Gastroesophageal sphincter (tissue), 4 donors: ENCODE results near the gene FAM131B. TPM values are rescaled to one million over a fixed set of nuclear protein-coding genes. Genes with fewer than 3 reads are reported as not detected.

Experiments
- ATAC-seq: fragments of 150-250 bp; one replicate; pipeline ENCODE4 v1.9.1; 2016; ENCODE audit warnings: mild to moderate bottlenecking, moderate library complexity
- H3K27ac ChIP-seq, 4 donors: fragments of 200-600 bp; sonication (generic) in 3 of 4; 1 replicate in 3 of 4; 2 replicates in 1 of 4; pipeline ENCODE4 v1.5.1; 2016 to 2019
- H3K27me3 ChIP-seq: fragments of 200-600 bp; sonication (generic); one replicate; pipeline ENCODE4 v1.5.1; 2019
- H3K36me3 ChIP-seq, 2 donors: fragments of 200-600 bp; sonication (generic); one replicate each; pipeline ENCODE4 v1.5.1; 2019; ENCODE audit warnings: control low read depth in 1 of 2
- H3K4me1 ChIP-seq, 3 donors: fragments of 200-600 bp; sonication (generic); 1 replicate in 2 of 3; 2 replicates in 1 of 3; pipeline ENCODE4 v1.5.1; 2016 to 2019; ENCODE audit warnings: control low read depth in 2 of 3
- H3K4me3 ChIP-seq, 2 donors: fragments of 200-600 bp; sonication (generic); one replicate each; pipeline ENCODE4 v1.5.1; 2019; ENCODE audit warnings: mild to moderate bottlenecking in 1 of 2, moderate library complexity in 1 of 2
- H3K9me3 ChIP-seq, 3 donors: fragments of 200-600 bp; sonication (generic); one replicate each; pipeline ENCODE4 v1.5.1; 2017 to 2019; ENCODE audit warnings: control low read depth in 2 of 3
- EP300 ChIP-seq: sonication (generic); formaldehyde crosslinking; IDR thresholded peaks from one replicate; pipeline ENCODE4 v1.6.1; 2017; ENCODE audit warnings: antibody characterized with exemption, mild to moderate bottlenecking
- POLR2A ChIP-seq, 2 donors: fragments of 450-650 bp; IDR thresholded peaks; one replicate each; pipeline ENCODE4 v1.6.1; 2017; ENCODE audit warnings: antibody characterized with exemption in 2 of 2, mild to moderate bottlenecking in 2 of 2, moderate library complexity in 1 of 2
- POLR2AphosphoS5 ChIP-seq: sonication (generic); formaldehyde crosslinking; IDR thresholded peaks from one replicate; pipeline ENCODE4 v1.6.1; 2017; ENCODE audit warnings: antibody characterized with exemption
- WGBS, 2 donors: methylation state at CpG; one replicate each; pipeline ENCODE4 v1.1.5; 2018; ENCODE audit warnings: low coverage in 1 of 2; 5-methylcytosine and 5-hydroxymethylcytosine counted together
- total RNA-seq, 4 donors: library from RNA; depleted of rRNA; stranded (reverse); fragments of >200 nt; gene quantifications; one replicate each; pipeline ENCODE4 v1.1.0, GENCODE V29; 2016
- TF ChIP-seq, protein P1 (sequence below), 4 experiments: fragments of 200-600 bp in 2 of 4; fragments of 450-650 bp in 2 of 4; sonication (generic) in 1 of 4; IDR thresholded peaks; one replicate each; pipeline ENCODE4 v1.5.1; 2017 to 2019; ENCODE audit warnings: antibody characterized with exemption in 4 of 4, mild to moderate bottlenecking in 2 of 4, moderate library complexity in 2 of 4

Gene FAM131B
- total RNA-seq, 4 donors from 2014 or later: 0.31 to 2.4 (median 1.2) TPM

DNA sequence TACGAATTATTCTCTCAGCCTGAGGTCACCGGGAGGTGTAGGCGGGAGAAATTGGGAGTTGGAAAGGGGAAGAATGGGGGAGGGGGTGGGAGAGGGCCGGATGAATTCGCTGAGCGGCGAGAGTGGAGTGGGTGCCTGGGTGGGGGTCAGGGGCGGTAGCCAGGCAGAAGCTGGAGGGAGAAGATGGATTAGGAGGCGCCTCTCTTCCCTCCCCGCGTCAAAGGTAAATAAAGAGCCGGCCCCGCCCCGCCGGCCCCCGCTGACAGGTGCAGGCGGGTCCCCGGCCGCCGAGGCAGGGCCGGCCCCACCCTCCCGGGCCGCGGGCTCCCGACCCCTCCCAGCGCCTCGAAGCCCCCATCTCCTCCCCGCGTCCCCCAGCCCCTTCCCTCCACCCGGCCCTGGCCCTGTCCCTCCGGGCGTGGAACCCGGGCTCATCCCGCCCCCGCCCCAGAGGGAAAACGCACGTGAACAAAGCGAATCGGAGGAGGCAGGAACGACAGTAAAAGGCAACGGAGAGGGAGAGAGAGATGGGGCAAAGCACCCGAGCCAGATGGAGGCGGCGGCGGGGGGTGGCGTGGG is 872 bp downstream of the FAM131B start:
- TF ChIP-seq EP300 (no peak), POLR2AphosphoS5 (no peak), POLR2A (IDR thresholded peaks at IDR 0.05) (no peak)
- TF ChIP-seq, protein P1, sequence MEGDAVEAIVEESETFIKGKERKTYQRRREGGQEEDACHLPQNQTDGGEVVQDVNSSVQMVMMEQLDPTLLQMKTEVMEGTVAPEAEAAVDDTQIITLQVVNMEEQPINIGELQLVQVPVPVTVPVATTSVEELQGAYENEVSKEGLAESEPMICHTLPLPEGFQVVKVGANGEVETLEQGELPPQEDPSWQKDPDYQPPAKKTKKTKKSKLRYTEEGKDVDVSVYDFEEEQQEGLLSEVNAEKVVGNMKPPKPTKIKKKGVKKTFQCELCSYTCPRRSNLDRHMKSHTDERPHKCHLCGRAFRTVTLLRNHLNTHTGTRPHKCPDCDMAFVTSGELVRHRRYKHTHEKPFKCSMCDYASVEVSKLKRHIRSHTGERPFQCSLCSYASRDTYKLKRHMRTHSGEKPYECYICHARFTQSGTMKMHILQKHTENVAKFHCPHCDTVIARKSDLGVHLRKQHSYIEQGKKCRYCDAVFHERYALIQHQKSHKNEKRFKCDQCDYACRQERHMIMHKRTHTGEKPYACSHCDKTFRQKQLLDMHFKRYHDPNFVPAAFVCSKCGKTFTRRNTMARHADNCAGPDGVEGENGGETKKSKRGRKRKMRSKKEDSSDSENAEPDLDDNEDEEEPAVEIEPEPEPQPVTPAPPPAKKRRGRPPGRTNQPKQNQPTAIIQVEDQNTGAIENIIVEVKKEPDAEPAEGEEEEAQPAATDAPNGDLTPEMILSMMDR (IDR thresholded peaks at IDR 0.05): no peak
- H3K36me3 ChIP-seq: no peaks in the 10 kb centered on the region
- ATAC-seq: no peak
- H3K4me1 ChIP-seq: peaks cover 0 to 20% (median 8%) of the 10 kb centered on the region in 3 donors
- 3 to 6% methylated on average over 15 to 17 of the region's 46 CpGs for WGBS, 2 donors
- H3K27me3 ChIP-seq: peaks cover 58% of the 10 kb centered on the region
- peak overlapping the region in 1 of 4 donors; percentile 33 for H3K27ac ChIP-seq
- peak overlapping the region; percentile 39 to 72 for H3K4me3 ChIP-seq
- no peaks in the 10 kb centered on the region for H3K9me3 ChIP-seq

DNA sequence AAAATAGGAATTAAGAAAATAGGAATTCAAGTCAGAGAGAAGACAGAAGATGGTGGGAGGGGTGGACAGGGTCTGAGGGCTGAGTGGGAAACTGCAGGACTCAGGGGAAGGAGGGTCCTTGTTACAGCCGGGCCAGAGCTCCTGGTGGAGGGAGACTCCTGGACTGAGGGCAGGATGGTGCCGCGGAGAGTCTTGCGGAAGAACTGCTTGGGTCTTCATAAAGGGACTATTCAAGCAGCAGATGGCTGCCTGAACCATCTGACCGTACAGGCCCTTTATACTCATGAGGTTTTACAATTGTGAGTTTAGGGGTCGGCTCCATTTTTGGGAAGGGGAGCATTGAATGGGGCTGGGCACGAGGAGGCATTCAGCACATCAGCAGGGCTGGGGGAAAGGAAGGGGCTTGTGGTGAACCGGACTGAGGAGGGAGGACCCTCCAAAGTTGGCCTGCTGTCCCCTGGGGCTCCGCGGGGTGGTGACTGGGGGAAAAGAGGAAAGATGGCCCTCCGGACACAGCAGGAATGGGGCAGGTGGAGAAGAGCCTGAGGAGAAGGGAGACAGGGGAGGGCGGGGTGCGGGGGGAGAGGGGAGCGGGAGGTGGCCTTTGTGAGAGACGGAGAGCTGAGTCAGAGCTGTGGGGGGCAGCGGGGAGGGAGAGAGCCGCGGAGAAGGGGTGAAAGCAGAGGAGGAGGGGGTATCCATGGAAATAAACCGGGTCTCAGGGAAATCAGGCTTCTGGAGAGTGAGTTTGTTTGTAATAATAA is 1.5 kb downstream of the FAM131B start:
- 42 to 48% methylated on average over 10 to 18 of the region's 19 CpGs for WGBS, 2 donors
- H3K4me1 ChIP-seq: peaks cover 0 to 20% (median 8%) of the 10 kb centered on the region in 3 donors
- no peaks in the 10 kb centered on the region for H3K36me3 ChIP-seq
- peaks cover 63% of the 10 kb centered on the region for H3K27me3 ChIP-seq
- H3K4me3 ChIP-seq: no peak overlapping the region
- H3K9me3 ChIP-seq: no peaks in the 10 kb centered on the region
- ATAC-seq: no peak
- TF ChIP-seq POLR2AphosphoS5 (no peak), EP300 (no peak), POLR2A (IDR thresholded peaks at IDR 0.05) (no peak)
- TF ChIP-seq, protein P1 (IDR thresholded peaks at IDR 0.05): no peak
- no peak overlapping the region for H3K27ac ChIP-seq

DNA sequence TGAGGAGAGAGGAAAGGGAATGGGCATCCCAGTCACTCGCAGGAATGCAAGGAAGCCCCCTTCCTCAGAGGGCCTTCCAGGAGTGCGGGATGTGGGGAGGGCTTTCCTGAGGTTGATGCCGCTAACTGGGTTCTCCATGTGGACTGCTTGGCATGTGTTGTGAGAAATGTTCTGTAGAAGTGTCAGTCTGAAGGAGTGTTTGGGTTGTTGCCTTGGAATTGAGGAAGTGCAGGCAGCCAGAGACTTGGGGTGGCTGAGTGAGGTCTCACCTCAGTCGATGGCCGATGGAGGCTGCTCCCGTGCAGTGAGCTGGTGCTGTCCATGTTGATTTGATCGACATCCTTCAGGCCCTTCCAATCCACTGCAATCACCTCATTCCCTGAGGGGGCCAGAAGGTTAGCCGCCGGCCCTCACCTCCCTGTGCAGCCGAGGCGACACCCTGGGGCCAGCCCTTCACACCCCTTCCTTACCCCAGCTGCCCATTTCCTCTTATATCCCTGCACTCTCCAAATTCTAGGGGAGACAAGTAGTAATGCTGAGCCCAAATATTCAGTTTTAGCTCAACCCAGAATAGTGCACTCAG is 2.7 kb downstream of the FAM131B start:
- H3K27me3 ChIP-seq: peaks cover 60% of the 10 kb centered on the region
- 73 to 92% methylated on average over 2 to 11 of the region's 11 CpGs for WGBS, 2 donors
- no peaks in the 10 kb centered on the region for H3K36me3 ChIP-seq
- H3K27ac ChIP-seq: no peak overlapping the region
- no peak overlapping the region for H3K4me3 ChIP-seq
- H3K9me3 ChIP-seq: no peaks in the 10 kb centered on the region
- ATAC-seq: no peak
- TF ChIP-seq POLR2A (IDR thresholded peaks at IDR 0.05): no peak
- peaks cover 0 to 20% (median 8%) of the 10 kb centered on the region in 3 donors for H3K4me1 ChIP-seq

DNA sequence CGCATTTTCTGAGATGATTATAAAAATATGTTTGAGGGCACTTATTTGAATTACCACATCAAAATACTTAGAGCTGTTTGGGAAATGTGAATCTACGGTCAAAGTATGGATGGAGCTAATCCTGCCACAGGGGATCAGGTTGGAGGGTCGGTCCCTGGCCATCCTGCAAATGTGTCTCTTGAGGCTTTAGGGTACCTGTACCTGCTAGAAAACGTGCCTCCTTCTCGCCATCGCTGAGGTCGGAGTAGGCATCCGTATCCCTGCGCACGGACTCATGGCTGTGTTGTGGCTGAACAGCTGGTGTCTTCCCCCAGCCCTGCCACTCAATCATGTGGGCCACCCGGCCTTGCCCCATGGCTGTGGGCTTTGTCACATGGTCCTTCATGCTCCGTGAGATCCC is 3.9 kb downstream of the FAM131B start:
- no peaks in the 10 kb centered on the region for H3K36me3 ChIP-seq
- peaks cover 55% of the 10 kb centered on the region for H3K27me3 ChIP-seq
- no peaks in the 10 kb centered on the region for H3K9me3 ChIP-seq
- TF ChIP-seq POLR2AphosphoS5 (no peak), POLR2A (IDR thresholded peaks at IDR 0.05) (no peak), EP300 (no peak)
- TF ChIP-seq, protein P1 (IDR thresholded peaks at IDR 0.05): no peak
- H3K4me1 ChIP-seq: peaks cover 0 to 20% (median 8%) of the 10 kb centered on the region in 3 donors
- H3K4me3 ChIP-seq: no peak overlapping the region
- ATAC-seq: no peak
- 97 to 100% methylated on average over 3 to 10 of the region's 12 CpGs for WGBS, 2 donors
- no peak overlapping the region for H3K27ac ChIP-seq

DNA sequence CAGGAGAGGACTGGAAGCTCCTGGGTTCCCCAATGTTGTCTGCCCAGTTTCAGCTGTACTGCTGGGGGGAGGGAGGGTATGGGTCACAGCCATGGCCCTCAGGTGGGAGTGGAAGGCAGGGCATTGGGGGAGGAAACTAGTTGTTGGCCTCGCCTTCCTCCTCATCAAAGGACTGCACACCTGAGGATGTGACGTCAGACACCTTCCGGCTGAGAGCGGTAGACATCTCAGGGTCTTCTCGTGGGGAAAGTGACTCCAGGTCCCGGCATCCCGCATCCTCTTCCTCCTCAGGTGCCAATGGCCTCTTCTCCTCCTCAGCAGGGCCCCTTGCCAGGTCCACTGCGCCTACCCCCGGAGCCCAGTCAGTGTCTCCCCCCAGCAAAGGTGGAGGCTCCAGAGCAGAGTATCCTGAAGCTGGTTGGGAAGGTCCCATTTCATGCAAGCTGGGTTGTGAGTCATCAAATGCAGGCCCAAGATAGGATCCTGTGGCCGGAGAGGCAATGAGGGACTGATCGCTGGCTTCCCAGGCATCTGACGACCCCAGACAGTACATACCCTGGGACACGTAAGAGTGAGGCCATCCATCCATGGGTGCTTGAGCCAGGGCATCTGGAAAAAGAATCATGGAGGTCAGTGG is 6.0 kb downstream of the FAM131B start:
- 72 to 88% methylated on average over 2 to 8 of the region's 13 CpGs for WGBS, 2 donors
- Histone ChIP-seq H3K27ac (no peak overlapping the region), H3K36me3 (no peaks in the 10 kb centered on the region), H3K4me3 (no peak overlapping the region), H3K27me3 (peaks cover 46% of the 10 kb centered on the region), H3K4me1 (peaks cover 0 to 5% (median under 1%) of the 10 kb centered on the region in 3 donors), H3K9me3 (no peaks in the 10 kb centered on the region)
- no peak for ATAC-seq
- TF ChIP-seq EP300 (no peak), POLR2AphosphoS5 (no peak), POLR2A (IDR thresholded peaks at IDR 0.05) (no peak)
- TF ChIP-seq, protein P1 (IDR thresholded peaks at IDR 0.05): no peak
